NCI-H128 (cell line): Measurements from ENCODE around the gene ADAMTSL2.

ENCODE experiments used
- DNase-seq: peaks from one replicate; lab custom pipeline; 2025; ENCODE audit not compliant: unreplicated experiment; lab: John Stamatoyannopoulos, UW

The ADAMTSL2 gene

GRCh38 chr9:133499892-133500270, 34.6 kb upstream of the ADAMTSL2 start:
- DNase-seq = no peak

- no peak for DNase-seq
Observed at GRCh38 chr9:133502112-133502511, 32.4 kb upstream of the ADAMTSL2 start.

- no peak for DNase-seq
Observed at GRCh38 chr9:133505186-133505830, 29.2 kb upstream of the ADAMTSL2 start.

- DNase-seq = no peak
Observed at GRCh38 chr9:133505901-133506652, 28.4 kb upstream of the ADAMTSL2 start.

GRCh38 chr9:133506653-133507038, 27.9 kb upstream of the ADAMTSL2 start:
- no peak for DNase-seq

- no peak for DNase-seq
Observed at GRCh38 chr9:133507246-133507965, 27.1 kb upstream of the ADAMTSL2 start.

GRCh38 chr9:133508046-133508445, 26.5 kb upstream of the ADAMTSL2 start:
- no peak for DNase-seq

- DNase-seq = peak; percentile 50
Observed at GRCh38 chr9:133509179-133510083, 25.1 kb upstream of the ADAMTSL2 start.

GRCh38 chr9:133510926-133511505, 23.5 kb upstream of the ADAMTSL2 start:
- DNase-seq = no peak

GRCh38 chr9:133511607-133512006, 22.9 kb upstream of the ADAMTSL2 start:
- no peak for DNase-seq

- no peak for DNase-seq
Observed at GRCh38 chr9:133512253-133513213, 22.0 kb upstream of the ADAMTSL2 start.

GRCh38 chr9:133513214-133514100, 21.0 kb upstream of the ADAMTSL2 start:
- no peak for DNase-seq

GRCh38 chr9:133514460-133515239, 19.9 kb upstream of the ADAMTSL2 start:
- DNase-seq = no peak

GRCh38 chr9:133515240-133515610, 19.3 kb upstream of the ADAMTSL2 start:
- no peak for DNase-seq

GRCh38 chr9:133515615-133516255, 18.8 kb upstream of the ADAMTSL2 start:
- DNase-seq = no peak

- no peak for DNase-seq
Observed at GRCh38 chr9:133516256-133516960, 18.1 kb upstream of the ADAMTSL2 start.

GRCh38 chr9:133516961-133517350, 17.5 kb upstream of the ADAMTSL2 start:
- no peak for DNase-seq
